ENCODE data around the gene CHST11.

- TF ChIP-seq CTCF (IDR thresholded peaks at IDR 0.05) (no peak), ZFX (IDR thresholded peaks at IDR 0.05; ENCODE audit: borderline replicate concordance) (no peak)
Observed at GRCh38 chr12:104577581-104577981, 120.8 kb downstream of the CHST11 start.

Data from 22Rv1 (cell line).